GM18861 (cell line): ENCODE data around the gene PTCH1.

Experiments
- ATAC-seq: cut with Tn5 transposase; IDR thresholded peaks from one replicate; pipeline ENCODE4 v1.9.1; 2021; ENCODE audit not compliant: unreplicated experiment

PTCH1 gene

DNA sequence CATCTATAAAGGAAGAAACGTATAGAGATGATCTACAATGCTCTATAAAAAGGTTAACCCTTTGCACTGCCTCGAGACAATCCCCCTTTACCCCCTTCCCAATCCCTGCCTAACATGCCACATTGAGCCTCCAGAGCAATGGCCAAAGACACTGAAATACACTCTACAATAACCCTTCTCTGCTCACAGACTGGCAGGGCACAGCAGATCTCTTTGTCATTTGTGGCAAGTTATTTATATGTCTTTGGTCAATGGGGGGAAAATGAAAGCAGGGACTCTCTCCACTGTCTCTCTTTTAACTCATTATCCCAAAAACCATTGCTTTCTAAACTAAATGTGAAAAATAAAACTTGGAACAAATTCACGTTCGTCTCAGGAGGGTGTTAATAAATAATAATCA lies 51.7 kb downstream of the PTCH1 start:
- no peak for ATAC-seq

DNA sequence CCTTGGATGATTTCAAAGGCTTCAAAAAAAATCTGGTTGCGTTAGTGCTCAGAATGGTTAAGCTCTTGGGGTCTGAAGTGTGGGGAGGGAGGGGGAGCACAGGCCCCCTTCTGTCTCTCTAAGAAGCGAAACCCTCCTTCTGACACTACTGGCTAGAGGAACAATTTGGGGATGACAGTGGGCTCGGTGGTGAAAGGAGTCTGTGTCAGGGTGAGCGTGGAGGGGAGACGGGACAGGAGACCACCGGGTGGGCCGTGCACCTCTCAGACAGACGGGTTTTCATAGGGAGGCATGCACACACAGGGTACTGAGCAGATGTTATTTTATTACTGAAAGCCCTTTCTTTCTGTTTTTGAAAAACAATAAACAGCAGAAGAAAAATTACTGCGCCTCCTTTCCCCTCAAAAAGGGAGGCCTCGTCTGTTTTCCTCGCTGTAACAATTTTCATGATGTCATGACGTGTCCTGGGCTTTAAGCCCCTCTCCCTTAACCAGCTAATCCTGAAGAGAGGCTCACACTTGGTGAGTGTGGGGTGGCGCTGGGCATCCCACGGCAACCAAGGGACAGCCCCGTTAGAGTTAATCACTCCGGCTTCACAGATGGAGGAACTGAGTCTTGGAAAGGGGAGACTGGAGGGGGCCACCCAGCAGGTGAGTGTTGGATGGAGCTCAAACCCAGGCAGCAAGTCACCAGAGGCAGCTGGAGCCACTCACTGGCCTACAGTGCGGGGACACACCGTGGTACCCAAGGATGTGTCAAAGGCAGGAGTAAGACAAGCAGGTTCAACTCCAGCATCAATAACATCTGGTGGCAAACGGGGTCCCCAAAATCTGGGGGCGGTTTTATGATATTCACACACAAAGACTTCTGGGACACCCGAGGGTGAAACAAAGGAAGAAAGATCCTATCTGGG lies 53.4 kb downstream of the PTCH1 start:
- ATAC-seq: peak; percentile 9

DNA sequence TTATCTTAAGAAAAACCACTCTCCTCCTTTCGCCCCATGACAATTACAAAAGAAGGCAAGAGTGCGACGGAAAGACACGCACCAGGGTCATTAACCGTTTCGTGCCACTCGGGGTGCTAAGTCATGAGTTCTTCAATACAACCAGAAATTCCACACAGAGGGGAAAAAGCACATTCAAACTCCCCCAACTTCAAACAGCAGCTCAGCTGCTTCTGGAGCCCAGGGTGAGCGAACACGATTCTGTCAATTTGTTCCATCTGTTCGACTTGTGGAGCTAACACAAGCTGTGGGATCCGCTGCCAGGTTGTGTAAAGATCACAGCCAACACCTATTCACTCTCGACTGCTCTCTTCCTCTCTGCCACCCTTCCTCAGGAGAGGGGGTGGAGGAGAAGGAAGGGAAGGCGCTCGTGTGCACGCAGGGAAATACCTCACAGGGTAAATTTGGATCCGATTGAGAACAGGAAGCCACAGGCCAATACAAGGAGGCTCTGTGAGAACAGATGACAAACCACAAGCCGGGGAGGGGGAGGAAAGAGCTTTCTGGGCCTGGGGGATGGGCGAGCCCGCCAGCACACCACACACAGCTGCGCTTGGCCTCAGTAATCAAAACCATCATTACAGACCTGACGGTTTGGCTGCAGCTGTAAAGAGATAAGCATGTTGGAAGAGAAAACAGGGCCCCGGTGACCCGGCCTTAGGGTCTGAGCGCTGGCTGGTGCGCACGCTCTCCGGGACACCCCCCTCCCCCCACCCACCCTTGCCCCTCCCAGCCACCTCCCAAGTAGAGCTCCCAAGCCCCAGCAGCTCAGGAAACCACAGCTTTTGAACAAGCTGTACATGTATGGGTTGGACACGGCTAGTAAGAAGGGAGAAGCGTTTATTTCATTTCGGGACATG lies 54.3 kb downstream of the PTCH1 start:
- ATAC-seq: peak; percentile 84

DNA sequence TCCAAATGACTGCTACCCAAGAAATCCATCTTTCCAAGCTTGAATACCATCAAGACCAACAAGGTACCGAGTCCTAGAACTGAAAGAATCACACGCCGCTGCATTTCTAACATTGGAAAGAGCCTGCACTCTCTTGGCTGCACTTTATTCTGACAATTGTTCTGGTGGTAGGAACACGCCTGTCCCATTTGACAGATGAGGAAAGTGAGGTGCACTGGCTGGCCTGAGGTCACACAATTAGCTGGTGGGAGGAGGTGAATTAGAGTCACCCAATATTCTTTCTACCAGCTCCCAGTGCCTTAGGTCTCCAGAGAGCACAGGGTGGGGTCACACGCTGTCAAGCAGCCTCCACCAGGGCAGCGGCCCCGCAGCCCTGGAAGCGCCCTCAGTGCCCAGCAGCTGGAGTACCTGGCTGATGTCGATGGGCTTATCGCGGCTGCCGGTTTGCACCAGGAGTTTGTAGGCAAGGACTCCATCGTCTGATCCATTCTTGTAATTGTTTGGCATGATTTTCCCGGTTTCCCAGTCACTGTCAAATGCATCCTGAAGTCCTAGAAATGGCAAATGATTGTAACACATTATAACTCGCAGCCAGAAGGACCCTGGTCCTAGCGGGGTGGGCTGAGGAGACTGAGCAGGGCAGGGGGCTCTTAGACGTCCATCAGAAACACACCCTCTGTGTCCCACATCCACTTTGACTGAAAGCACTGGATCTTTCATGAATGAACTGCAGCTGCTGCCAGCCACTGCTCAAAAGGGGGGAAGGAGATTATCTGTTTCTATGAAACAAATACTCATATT lies 55.1 kb downstream of the PTCH1 start:
- ATAC-seq: no peak

DNA sequence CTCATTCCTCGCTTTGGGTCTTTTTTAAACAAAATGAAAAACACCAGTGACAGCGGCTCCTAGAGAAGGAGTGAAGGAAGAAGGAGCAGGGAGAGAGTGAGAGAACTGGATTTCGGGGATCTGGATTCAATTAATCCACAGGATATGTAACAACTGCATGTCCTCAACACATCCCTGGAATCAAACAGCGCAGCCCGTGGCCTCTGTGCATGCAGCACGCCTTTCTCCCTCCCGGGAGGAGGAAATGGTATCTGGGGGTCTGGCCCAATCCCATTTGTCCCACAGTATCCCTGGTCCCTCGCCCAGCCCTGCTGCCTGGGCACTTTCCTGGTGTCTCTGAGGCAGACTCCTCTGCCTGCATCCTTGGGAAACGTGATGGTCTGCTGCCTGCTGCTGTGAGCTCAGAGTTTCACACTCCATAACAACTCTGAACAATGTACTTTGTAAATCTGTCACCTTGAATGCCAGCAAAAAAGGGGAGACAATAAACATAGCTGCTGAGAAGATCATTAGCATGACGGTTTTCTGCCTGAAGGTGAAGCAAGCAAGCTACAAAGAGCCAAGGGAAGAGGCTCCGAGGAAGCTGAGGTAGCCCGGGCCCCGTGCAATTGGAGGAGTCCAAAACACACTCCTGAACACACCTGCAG lies 56.1 kb downstream of the PTCH1 start:
- no peak for ATAC-seq

DNA sequence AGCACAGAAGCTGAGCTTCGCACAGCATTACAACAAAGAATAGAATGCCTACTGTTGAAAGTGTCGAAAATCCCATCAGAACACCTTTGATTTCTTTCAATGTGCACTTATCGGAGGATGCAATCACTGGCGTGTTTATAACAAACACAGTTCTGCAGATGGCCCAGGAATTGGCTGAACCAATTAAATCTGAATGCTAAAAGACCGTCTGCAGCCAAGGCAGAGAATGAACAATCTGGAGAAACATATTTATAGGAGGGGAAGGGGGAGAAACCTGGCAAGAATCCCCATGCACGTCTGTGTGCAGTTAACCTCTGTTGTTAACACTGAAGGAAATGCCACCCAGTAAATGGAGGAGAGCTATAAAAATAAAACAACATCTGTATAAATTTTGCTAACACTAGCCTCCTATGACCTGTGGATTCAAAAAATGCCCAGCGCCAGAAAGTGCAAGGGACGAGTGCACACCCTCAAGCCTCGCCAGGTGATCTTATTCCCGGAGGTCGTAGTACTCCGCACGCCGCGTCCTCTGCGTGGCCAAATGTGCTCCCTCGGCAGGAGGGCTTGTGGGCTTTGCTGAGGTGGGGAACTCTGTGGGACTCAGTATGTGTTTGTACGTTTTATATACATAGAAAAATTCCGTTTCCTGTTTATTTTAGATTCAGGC lies 56.8 kb downstream of the PTCH1 start:
- ATAC-seq: no peak

DNA sequence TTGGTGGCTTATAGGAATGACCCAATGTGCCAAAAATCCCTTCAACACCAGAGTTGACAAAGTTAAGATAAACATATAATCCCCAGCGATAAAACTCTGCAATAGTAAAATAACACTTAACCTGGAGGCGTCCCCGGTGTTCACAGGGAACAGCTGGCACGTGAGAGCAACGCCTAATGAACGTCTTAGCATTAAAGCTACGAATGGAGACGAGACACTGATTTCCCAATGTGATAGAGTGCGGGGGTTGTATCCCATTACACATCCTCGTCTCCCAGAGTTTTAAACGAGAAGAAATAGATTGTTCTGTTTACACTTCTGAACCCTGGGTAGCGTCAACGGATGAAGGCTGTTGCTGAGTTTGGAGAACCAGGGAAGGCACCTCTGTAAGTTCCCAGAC lies 57.6 kb downstream of the PTCH1 start:
- ATAC-seq: no peak

DNA sequence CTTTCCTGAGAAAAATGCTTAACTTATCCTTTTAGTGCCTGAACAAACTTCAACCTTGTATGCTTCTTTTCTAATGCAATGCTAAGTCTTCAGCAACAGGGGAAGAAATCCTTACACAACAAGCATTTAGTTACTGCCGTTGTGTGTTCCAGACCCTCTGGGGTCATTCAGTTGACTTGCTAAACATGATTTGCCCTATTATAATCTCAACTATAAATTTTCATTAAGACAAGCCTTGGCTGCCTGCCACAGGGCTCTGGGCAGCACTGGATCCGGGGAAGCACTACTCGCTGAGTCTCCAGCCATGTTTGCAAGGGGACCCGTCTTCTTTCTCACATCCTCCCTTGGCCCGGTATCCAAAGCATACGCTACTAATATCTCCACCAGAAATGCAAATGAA lies 58.1 kb downstream of the PTCH1 start:
- ATAC-seq: no peak

DNA sequence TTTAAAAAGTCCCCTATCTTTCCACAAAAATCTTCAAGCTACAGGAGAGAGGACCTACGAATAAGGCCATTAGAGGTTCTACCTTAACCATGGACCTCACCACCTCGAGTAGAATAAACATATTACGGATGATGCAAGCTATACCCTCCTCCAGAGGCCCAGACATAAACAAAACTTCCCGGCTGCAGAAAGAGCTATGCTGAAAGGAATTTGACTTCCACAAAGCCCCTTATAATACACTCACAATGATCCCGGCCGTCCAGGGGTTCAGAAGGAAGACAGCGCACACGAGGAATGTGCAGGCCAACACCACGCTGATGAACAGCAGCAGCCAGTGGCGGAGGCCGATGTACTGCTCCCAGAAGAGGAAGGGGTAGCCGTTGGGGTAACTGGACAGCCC lies 59.0 kb downstream of the PTCH1 start:
- no peak for ATAC-seq

DNA sequence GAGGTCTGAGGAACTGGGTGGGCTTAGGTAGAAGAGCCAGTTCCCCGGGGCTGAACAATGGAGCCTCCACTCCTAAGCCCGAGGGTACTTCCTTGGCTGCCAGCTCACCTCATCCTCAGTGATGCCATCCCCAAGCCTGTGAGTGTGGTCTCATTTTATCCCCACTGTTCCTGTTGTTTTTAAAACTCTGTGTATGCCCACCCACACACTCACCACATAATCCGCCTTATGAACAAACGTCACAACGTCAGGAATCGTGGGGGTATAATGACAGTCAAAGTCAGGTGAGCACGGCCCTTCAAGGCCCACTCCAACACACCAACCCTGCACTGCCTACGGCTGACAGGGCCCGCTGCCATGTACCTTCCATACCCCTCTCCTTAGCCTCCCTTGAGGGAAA lies 61.1 kb downstream of the PTCH1 start:
- ATAC-seq: no peak

DNA sequence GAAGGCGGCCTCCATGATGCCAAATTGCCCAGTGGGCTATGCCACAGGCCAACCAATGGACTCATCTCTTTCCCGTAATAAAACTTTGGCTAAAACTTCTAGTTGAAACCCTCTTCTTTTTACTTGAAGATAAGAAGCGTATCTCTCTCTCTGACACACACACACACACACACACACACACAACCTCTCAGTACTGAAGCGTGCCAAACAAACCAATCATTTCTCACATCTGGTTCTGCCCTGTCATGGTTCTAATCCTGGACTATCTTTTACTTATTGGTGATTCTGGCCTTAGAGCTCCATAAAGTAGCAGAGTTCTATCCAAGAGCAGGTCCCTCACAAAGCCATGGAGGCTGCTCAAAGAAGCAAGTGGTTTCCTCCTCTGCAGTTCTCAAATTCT lies 64.6 kb downstream of the PTCH1 start:
- ATAC-seq: no peak

DNA sequence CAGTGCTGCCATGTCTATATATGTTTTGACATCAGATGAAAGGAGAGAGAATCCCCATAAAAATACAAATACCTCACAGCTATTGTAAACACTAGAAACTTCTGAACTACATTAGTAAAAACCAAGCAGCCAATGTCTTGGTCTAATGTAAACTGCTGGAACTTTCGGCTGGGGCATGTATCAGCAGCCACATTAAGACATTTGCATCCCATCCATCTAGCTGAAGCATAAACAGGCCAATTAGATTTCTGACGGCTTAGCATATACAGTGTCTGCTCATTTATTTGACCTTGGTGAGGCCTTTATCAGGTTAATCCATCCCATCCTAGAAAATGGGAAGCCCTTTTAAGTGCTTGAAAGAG lies 65.7 kb downstream of the PTCH1 start:
- no peak for ATAC-seq

DNA sequence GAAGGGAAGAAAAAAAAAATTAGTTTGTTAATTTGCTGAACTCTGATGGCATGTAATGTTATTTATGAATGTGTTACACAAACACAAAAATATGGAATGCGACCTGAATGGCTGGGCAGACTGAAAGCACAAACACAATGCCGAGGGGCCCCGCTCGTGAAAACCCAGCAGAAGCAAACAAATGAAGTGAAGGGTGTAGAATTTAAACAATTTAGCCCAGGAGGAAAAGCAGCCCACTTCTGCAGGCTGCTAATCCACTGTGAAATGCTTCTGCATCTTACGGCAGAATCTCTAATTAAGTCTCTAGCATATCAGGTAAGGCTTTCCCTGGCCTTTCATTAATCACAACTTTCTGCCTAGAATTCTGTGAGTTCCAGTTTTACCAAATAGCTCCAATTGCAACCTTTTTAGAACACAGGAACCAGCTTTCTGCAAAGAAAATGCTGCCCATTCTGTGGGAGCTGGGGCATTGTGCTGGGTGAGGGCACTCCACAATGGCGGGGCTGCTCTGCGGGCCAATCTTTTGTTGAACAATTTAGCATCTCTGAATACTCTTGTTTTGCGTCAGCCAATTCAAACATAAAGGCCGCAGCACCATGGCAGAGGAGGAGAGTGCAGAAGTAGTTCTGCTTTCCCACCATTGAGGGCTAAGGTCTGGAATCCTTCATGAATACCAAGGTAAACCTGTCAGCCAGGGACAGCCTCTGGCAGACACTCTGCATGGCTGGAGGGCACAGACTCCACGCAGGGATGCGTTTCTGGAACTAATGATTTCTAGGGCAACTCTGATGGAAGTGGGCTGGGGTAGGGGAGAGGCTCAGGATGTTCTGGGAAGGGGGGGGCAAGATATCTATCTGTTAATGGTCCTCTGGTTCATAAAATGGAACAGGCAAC lies 66.4 kb downstream of the PTCH1 start:
- no peak for ATAC-seq

DNA sequence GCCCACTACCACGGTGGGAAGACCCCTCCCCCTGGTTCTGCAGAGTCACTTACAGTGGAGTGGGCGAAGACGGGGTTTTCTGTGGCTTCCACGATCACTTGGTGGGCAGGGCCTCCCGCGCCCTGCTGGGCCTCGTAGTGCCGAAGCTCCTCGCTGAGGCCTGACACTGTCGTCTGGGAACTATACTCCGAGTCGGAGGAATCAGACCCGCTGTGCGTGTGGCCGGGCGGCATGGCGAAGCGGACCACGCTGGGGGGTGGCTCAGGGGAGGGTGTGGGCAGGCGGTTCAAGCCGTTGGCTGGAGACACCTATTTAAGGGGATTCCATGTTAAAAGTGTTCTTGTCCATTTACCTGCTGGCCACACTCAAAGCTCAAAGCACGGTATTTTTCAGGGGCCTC lies 67.8 kb downstream of the PTCH1 start:
- no peak for ATAC-seq

DNA sequence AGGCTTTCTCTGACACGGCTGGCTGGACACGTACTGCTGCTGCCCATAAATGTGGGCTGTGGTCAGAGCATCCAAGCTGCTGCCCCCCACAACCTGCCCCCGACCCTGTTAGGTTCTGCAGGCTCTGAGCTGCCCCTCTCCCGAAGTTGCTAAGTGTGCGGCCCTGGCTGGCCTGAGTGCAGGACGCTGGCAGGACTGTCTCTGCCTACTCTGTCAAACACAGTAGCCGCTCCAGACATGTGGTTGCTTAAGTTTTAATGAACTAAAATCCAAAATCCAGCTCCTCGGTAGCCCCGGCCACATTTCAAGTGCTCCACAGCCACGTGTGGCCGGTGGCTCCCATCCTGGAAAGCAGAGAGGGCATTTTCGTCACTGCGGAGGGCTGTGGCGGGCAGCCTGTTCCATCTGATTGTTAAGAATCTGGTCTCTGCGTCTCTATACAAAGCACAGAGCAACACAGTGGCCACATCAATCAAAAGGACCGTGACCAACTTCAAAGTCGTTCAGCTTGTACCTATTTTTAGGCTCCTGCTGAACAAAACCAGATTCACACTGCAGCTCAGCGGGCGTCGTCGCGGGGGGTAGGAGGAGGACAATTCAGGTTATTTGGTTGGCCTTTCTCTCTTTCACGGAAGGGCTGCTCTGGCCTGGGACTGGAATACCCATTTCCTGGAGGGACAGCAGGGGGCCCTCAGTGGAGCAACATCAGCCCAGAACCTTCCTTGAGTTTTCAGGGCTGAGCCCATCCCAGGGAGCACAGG lies 68.9 kb downstream of the PTCH1 start:
- ATAC-seq: no peak

DNA sequence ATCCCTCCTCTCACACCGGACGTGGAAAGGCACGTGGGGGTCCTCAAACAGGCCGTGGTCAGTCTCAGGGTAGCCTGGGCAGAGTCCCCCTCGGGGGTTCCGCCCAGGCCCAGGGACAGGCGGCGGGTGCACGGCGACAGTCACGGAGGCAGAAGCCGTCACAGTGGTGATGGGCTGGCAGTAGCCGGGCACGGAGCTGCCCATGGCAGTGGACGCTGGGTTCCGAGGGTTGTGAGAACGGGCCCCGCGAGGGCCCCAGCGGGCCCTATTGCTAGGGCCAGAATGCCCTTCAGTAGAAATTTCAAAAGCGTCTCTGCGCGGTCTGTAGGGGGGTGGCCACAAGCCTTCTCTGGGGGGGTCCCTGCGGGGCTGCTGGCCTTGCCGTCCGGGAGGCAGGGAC lies 69.8 kb downstream of the PTCH1 start:
- ATAC-seq: no peak

DNA sequence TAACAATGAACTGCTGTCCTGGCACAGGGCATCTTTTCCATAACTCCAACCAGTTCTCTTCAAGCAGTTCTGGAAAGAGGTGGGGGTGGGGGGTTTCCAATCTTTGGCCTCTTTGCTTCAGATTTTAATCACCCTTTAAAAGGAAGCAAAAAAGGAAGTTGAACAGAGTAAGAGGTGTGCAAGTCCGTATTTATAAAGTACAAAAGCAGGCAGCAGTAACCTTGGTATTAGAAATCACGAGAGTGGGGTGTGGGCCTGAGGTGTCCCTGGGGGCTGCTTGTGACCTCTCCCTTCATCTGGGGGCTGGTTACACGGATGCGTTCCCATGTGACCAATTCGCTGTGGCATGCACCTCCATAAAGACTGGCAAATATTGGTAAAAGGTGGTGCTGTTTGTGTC lies 70.5 kb downstream of the PTCH1 start:
- ATAC-seq: no peak

DNA sequence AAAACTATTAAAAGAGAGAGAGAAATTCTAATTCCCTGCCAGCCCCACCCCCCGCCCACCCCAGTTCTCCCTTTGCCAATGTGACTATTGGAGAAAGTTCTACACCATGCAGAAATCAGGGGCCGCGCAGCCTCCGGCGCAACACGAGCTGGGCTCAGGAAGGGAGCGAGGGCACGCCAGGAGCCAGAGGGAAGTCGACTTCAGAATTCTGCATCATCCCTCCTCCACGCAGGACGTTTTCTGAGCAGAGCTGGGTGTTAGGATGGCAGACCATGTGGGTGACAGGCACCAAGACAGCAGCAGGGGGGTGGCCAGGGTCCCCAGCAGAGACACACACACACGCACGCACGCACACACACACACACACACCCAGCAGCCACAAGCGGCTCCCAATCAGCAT lies 72.6 kb downstream of the PTCH1 start:
- no peak for ATAC-seq

DNA sequence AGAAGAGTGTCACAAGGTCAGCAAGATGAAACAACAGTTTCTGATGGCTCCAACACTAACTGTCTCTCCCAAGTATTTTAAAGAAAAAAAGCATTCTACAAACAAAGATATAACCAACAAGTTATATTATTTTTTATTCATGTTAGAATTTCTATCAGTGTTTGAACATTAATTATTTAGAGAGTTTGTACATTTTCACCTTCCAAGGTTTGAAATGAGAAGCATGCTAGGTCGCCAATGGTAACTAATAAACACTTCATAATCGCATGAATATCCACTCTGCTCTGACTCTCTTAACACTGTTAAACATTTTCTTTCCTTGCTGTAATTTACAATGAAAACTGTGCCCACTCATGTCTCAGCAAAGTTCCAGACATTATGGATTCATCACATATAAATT lies 73.5 kb downstream of the PTCH1 start:
- no peak for ATAC-seq
